ENCODE data around the gene LTBP4. TPM values are rescaled to one million over a fixed set of nuclear protein-coding genes. Genes with fewer than 3 reads are reported as not detected.

LTBP4 gene
- polyA plus RNA-seq, 1 of the 3 experiments (the other 2 are of a cell fraction): 24.8 TPM

- TF ChIP-seq CHD2 (IDR thresholded peaks at IDR 0.05; ENCODE audit: low read length, partially characterized antibody): no peak
- TF ChIP-seq RXRA (IDR thresholded peaks at IDR 0.05; ENCODE audit: borderline replicate concordance, low read depth): no peak
- no peak for TF ChIP-seq GATA2 (CRISPR knock-in tag; IDR thresholded peaks at IDR 0.05)
These were observed 70.2 kb downstream of the LTBP4 start (continued) for GRCh38 chr19:40671404-40671803.

- Histone ChIP-seq H3K9ac (no peak overlapping the region), H3K27me3 (ENCODE audit: insufficient read depth) (no peaks in the 10 kb centered on the region), H3K9me3 (no peaks in the 10 kb centered on the region), H3K4me2 (no peak overlapping the region), H3K4me3 (ENCODE audit: low read depth in 2 of 2, low read length in 1 of 2) (no peak overlapping the region), H3K36me3 (replicated peaks in 1 of 2; ENCODE audit: control insufficient read depth in 1 of 2, insufficient read depth in 2 of 2, low read length in 1 of 2) (peaks cover 47 to 65% of the 10 kb centered on the region in 2 experiments), H3K79me2 (ENCODE audit: insufficient read depth) (no peaks in the 10 kb centered on the region), H3K4me1 (ENCODE audit: control insufficient read depth in 1 of 2, insufficient read depth in 2 of 2, low read depth in 1 of 2, low read length in 1 of 2) (no peaks in the 10 kb centered on the region), H3K9me2 (no peaks in the 10 kb centered on the region), H3K27ac (ENCODE audit: low read depth in 2 of 2, low read length in 1 of 2) (no peak overlapping the region), H2AFZ (ENCODE audit: low read depth) (no peak overlapping the region), H3F3A (replicated peaks; ENCODE audit: insufficient read depth) (peaks cover 11% of the 10 kb centered on the region), H4K20me1 (ENCODE audit: insufficient read depth) (no peaks in the 10 kb centered on the region)
- POLR2A ChIA-PET: interaction anchor here (0.6 kb wide), 1 partner anchor 411 kb away, joined by 5 read pairs; no protein-coding TSS in a partner anchor
- no peak for DNase-seq
- TF ChIP-seq NFIC (IDR thresholded peaks at IDR 0.05; ENCODE audit: borderline replicate concordance) (no peak), CTCF (IDR thresholded peaks at IDR 0.05) (no peak), SIN3A (IDR thresholded peaks at IDR 0.05; ENCODE audit: borderline replicate concordance, low read depth, low read length) (no peak), SMC3 (IDR thresholded peaks at IDR 0.05; ENCODE audit: low read depth, low read length) (no peak), YY1 (IDR thresholded peaks at IDR 0.05; ENCODE audit: low read depth) (no peak), JUND (IDR thresholded peaks at IDR 0.05) (no peak), GATA2 (CRISPR knock-in tag; IDR thresholded peaks at IDR 0.05) (no peak), FOXM1 (IDR thresholded peaks at IDR 0.05; ENCODE audit: low read depth) (no peak), CHD2 (IDR thresholded peaks at IDR 0.05; ENCODE audit: low read length, partially characterized antibody) (no peak), RXRA (IDR thresholded peaks at IDR 0.05; ENCODE audit: borderline replicate concordance, low read depth) (no peak), EZH2phosphoT487 (IDR thresholded peaks at IDR 0.05; ENCODE audit: borderline replicate concordance, low read depth) (no peak), MEF2A (IDR thresholded peaks at IDR 0.05; ENCODE audit: borderline replicate concordance, low read depth) (no peak)
- TF ChIP-seq, protein P1, sequence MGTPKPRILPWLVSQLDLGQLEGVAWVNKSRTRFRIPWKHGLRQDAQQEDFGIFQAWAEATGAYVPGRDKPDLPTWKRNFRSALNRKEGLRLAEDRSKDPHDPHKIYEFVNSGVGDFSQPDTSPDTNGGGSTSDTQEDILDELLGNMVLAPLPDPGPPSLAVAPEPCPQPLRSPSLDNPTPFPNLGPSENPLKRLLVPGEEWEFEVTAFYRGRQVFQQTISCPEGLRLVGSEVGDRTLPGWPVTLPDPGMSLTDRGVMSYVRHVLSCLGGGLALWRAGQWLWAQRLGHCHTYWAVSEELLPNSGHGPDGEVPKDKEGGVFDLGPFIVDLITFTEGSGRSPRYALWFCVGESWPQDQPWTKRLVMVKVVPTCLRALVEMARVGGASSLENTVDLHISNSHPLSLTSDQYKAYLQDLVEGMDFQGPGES (IDR thresholded peaks at IDR 0.05; ENCODE audit: low read depth, low read length): no peak
- TF ChIP-seq, protein P2, sequence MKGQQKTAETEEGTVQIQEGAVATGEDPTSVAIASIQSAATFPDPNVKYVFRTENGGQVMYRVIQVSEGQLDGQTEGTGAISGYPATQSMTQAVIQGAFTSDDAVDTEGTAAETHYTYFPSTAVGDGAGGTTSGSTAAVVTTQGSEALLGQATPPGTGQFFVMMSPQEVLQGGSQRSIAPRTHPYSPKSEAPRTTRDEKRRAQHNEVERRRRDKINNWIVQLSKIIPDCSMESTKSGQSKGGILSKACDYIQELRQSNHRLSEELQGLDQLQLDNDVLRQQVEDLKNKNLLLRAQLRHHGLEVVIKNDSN (IDR thresholded peaks at IDR 0.05; ENCODE audit: borderline replicate concordance, low read depth): no peak
- TF ChIP-seq, protein P3, sequence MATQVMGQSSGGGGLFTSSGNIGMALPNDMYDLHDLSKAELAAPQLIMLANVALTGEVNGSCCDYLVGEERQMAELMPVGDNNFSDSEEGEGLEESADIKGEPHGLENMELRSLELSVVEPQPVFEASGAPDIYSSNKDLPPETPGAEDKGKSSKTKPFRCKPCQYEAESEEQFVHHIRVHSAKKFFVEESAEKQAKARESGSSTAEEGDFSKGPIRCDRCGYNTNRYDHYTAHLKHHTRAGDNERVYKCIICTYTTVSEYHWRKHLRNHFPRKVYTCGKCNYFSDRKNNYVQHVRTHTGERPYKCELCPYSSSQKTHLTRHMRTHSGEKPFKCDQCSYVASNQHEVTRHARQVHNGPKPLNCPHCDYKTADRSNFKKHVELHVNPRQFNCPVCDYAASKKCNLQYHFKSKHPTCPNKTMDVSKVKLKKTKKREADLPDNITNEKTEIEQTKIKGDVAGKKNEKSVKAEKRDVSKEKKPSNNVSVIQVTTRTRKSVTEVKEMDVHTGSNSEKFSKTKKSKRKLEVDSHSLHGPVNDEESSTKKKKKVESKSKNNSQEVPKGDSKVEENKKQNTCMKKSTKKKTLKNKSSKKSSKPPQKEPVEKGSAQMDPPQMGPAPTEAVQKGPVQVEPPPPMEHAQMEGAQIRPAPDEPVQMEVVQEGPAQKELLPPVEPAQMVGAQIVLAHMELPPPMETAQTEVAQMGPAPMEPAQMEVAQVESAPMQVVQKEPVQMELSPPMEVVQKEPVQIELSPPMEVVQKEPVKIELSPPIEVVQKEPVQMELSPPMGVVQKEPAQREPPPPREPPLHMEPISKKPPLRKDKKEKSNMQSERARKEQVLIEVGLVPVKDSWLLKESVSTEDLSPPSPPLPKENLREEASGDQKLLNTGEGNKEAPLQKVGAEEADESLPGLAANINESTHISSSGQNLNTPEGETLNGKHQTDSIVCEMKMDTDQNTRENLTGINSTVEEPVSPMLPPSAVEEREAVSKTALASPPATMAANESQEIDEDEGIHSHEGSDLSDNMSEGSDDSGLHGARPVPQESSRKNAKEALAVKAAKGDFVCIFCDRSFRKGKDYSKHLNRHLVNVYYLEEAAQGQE (IDR thresholded peaks at IDR 0.05; ENCODE audit: low read depth, low read length): no peak
- CTCF ChIA-PET: interaction anchor here (1.0 to 2.1 kb wide), 2 partner anchors 9 to 37 kb away, joined by 3 to 9 read pairs; no protein-coding TSS in a partner anchor
- WGBS (ENCODE audit: low lambda C conversion rate): 78% methylated on average over 2 of the region's 2 CpGs
These were observed 70.9 kb downstream of the LTBP4 start for GRCh38 chr19:40672038-40672437.
